8988T (cell line): ENCODE data around the gene OBSCN.
A peak's percentile ranks its signal among the peaks of the same experiment; 100 is the strongest.
"Not testable (repeated sequence)": the region's sequence is repeated elsewhere in the genome, so short reads cannot be mapped to it uniquely, and the experiment has no call there.

ENCODE experiments used
- DNase-seq: peaks from one replicate; pipeline ENCODE4 v3.0.0; 2011

Gene OBSCN

GRCh38 chr1:228233136-228233535 is 25.3 kb downstream of the OBSCN start:
- no peak for DNase-seq

DNA sequence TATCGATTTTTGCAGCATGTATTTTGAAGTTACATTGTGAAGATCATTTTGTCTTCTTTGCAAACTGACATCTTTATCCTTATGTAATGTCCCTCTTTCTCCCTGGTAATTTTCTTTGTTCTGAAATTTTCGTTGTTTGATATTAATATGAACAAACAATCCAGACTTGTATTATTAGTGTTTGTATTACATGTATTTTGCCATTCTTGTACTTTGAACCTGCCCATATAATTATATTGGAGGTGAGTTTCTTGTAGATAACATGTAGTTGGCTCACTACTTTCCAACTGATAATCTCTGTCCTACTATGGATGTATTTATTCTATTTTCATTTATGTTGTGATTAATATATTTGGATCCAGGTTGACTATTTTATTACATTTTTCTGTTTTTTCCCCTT is 27.1 kb downstream of the OBSCN start:
- no peak for DNase-seq

DNA sequence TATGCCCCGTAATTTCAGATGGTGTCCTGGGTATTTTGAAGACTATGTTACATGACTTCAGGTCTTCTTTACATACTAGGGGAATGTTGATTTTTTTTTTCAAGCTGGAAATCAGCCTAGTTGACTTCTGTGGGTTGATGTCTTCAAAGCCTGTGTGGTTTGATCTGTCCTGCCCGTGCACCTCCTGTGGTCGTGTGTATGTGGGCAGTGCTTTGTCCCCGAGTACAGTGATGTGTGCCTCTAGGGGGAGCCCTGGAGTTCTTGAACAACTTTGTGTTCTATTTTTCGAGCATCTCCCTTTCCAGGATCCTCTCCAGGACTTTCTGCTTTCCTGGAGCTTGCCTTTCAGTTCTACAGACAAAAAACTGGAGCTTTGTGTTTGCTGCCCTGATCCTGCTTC is 28.9 kb downstream of the OBSCN start:
- DNase-seq = peak; percentile 45

DNA sequence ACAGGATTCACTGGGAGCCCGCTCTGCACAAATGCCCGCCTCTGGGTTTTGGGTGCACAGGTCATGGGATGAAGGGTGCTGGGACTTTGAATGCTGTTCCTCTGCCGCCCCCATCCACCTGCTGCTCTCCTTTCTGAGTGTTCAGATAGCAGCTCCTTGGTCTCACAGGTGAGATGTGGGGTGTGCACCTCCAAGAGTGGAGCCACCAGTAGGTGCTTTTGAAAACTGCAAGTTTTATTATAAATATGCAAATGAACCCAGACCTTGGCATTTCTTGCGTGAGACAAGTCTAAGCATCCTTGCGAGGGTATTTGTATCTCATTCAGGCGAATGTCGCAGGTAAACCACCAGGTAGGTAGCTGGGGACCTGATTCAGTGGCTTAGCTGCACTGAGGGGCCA is 30.2 kb downstream of the OBSCN start:
- DNase-seq = no peak

DNA sequence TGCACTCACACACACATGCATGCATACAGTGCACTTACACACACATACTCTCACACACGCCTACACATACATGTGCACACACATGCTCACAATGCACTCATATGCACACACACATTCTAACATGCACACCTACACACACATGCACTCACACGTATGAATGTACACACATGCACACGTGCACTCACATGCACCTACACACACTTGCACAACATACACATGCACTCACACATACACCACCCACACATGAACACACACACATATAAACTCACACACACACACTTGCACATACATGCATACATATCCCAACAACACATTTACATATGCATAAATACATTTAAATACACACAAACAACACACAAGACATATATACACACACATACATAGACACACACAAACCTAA is 30.6 kb downstream of the OBSCN start:
- no peak for DNase-seq

- DNase-seq = no peak
Observed at GRCh38 chr1:228240411-228241240, 32.8 kb downstream of the OBSCN start.

- DNase-seq = no peak
Observed at GRCh38 chr1:228241259-228241658, 33.4 kb downstream of the OBSCN start.

- DNase-seq = no peak
Observed at GRCh38 chr1:228242409-228242808, 34.6 kb downstream of the OBSCN start.

DNA sequence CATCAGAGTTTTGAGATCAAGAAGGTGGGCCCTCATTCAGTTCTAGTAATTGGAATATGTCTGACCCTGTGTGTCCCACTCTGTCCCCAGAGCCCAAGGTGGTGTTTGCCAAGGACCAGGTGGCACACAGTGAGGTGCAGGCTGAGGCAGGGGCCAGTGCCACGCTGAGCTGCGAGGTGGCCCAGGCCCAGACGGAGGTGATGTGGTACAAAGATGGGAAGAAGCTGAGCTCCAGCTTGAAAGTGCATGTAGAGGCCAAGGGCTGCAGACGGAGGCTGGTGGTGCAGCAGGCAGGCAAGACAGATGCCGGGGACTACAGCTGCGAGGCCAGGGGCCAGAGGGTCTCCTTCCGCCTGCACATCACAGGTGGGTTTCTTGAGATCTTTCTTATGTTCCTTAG is 35.2 kb downstream of the OBSCN start:
- no peak for DNase-seq

DNA sequence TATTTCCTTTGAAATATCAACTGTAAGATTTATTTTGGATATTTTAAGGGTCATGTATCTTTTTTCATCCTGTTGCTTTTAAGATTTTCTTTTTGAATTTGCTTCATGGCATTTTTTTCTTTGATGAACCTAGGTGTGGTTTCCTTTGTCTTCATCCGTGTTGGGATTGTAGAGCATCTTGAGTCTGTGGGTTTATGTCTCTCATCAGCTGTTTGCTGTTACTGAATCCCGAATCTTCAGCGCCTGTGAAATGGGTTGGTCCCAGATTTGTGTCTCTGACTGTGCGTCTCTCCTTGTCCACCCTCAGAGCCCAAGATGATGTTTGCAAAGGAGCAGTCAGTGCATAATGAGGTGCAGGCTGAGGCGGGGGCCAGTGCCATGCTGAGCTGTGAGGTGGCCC is 36.1 kb downstream of the OBSCN start:
- not testable (repeated sequence) for DNase-seq

DNA sequence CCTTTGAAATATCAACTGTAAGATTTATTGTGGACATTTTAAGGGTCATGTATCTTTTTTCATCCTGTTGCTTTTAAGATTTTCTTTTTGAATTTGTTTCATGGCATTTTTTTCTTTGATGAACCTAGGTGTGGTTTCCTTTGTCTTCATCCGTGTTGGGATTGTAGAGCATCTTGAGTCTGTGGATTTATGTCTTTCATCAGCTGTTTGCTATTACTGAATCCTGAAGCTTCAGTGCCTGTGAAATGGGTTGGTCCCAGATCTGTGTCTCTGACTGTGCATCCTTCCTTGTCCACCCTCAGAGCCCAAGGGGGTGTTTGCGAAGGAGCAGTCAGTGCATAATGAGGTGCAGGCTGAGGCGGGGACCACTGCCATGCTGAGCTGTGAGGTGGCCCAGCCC is 37.3 kb downstream of the OBSCN start:
- DNase-seq = no peak

GRCh38 chr1:228246216-228246900 is 38.5 kb downstream of the OBSCN start:
- DNase-seq = no peak

DNA sequence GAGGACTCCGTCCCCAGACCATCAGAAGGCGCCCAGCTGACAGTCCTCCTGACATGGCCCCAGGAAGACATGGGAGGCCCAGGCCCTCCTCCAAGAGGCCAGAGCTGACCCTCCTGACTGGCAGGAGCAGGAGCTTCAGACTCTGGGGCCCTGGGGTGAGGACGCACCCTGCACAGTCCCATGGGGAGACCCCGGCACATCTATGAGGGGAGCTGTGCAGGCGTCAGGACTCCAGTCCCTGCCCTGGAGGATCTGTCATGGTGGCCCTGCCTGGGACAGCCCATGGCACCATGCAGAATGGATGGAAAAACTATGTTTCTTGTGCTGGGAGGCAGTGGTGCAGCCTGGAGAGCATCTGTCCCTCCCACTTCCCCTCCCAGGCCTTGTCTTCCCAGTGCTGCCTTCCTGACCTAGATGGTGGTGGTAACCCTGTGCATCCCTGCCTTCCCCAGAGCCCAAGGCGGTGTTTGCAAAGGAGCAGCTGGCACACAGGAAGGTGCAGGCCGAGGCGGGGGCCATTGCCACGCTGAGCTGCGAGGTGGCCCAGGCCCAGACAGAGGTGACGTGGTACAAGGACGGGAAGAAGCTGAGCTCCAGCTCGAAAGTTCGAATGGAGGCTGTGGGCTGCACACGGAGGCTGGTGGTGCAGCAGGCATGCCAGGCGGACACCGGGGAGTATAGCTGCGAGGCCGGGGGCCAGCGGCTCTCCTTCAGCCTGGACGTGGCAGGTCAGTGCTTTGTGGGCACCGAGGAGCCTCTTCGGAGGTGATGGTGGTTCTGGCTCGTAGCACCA is 41.9 kb downstream of the OBSCN start:
- no peak for DNase-seq

DNA sequence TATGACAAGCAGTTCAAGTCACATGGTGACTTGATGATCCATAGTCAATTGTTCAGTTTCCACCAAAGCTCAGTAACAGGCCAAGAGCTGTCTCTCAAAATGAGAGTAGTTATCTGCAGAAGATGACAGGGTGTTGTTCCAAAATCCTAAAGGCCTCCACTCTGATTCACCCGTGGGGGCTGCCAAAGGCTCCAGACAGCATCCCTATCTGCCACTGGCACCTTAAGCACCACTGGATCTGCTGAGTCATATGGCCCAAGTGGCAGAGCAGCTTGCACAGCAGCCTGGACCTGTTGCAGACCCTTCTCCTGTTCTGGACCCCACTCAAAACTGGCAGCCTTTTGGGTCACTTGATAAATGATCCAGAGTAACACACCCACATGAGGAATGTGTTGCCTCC is 44.6 kb downstream of the OBSCN start:
- DNase-seq = not testable (repeated sequence)

DNA sequence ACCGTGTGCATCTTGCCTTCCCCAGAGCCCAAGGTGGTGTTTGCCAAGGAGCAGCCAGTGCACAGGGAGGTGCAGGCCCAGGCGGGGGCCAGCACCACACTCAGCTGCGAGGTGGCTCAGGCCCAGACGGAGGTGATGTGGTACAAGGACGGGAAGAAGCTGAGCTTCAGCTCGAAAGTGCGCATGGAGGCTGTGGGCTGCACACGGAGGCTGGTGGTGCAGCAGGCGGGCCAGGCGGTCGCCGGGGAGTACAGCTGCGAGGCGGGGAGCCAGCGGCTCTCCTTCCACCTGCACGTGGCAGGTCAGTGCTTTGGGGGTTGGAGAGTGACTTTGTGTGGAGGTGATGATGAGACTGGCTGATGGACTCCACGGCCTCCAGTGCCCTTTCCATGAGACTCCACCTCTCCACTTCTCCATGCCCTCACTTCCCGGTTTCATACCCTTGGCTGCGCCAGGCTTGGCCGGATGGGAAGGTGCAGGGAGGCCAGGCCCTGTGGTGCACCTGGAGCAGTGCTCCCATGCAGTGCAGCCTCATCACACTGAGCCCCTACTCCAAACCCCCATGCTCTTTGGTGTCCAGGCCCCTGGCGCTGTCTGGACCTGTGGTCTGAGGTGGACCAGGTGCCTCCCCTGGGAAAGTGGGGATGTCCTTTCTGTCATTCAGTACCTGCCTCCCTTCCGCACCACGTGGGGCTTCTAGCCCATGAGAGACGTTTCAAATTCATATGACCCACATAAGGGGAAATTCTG is 49.0 kb downstream of the OBSCN start:
- no peak for DNase-seq

- DNase-seq = no peak
Observed at GRCh38 chr1:228258486-228258885, 50.6 kb downstream of the OBSCN start.

DNA sequence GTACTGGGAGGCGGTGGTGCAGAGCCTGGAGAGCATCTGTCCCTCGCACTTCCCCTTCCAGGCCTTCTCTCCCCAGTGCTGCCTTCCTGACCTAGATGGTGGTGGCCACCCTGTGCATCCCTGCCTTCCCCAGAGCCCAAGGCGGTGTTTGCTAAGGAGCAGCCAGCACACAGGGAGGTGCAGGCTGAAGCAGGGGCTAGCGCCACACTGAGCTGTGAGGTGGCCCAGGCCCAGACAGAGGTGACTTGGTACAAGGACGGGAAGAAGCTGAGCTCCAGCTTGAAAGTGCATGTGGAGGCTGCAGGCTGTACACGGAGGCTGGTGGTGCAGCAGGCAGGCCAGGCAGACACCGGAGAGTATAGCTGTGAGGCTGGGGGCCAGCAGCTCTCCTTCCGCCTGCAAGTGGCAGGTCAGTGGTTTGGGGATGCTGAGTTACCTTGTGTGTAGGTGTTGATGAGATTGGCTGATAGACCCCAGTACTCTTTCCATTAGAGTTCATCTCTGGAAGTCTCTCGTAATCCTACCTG is 51.6 kb downstream of the OBSCN start:
- no peak for DNase-seq

GRCh38 chr1:228259951-228260350 is 52.1 kb downstream of the OBSCN start:
- DNase-seq = no peak

DNA sequence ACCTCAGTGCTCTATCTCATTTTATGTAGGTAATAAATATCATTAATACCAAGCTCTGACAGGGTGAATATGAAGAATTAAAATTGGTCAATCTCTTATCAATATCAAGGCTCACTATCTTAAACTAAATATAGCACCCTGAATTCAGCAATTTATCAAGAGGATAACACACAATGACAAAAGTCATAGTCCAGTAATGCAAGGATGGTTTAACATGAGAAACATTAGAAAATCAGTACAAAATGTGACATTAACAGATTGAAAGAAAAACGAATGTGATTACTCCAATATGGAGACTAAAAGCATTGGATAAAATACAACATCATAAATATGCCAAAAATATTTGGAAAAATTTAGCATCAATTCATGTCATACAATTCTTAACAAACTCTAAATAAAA is 53.9 kb downstream of the OBSCN start:
- DNase-seq = no peak

DNA sequence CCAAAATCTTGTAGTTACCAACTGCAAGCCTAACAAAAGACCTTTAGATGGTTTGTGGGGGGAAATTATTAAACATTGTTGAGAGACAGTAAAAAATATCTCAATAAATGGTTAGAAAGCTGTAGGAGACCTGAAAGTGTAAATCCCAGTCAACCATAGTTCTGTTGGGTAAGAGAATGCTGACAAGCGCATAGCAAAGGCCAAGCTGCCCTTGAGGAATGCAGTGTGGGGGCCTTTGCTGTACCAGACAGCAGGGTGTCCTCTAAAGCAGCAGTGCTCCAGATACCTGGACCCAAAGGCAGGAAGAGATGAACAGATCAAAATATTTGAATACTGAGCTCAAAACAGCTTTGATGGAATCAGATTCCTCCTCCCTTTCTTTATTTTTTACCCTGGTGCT is 54.6 kb downstream of the OBSCN start:
- DNase-seq = no peak

DNA sequence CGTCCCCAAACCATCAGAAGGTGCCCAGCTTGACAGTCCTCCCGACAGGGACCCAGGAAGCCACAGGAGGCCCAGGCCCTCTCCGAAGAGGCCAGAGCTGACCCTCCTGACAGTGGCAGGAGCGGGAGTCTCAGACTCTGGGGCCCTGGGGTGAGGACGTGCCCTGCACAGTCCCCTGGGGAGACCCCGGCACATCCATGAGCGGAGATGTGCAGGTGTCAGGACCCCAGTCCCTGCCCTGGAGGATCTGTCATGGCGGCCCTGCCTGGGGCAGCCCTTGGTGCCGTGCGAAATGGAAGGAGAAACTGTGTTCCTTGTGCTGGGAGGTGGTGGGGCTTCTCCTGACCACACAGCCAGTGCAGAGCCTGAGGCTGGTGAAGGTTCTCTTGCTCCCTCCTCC is 55.8 kb downstream of the OBSCN start:
- DNase-seq = no peak

- no peak for DNase-seq
Observed at GRCh38 chr1:228264090-228264829, 56.4 kb downstream of the OBSCN start.
